Body of pancreas (tissue), 4 donors: ENCODE measurements around the gene CAPN5. TPM values are rescaled to one million over a fixed set of nuclear protein-coding genes. Genes with fewer than 3 reads are reported as not detected.

Experiments used
- ATAC-seq: fragments of 150-250 bp; one replicate; pipeline ENCODE4 v1.9.1; 2016
- DNase-seq, 4 donors: peaks; one replicate each; pipeline ENCODE4 v3.0.0-alpha.2; 2019
- H3K27ac ChIP-seq, 4 donors: fragments of 200-600 bp; sonication (generic); 1 replicate in 3 of 4; 2 replicates in 1 of 4; pipeline versions ENCODE4 v1.5.1 to v1.6.1; 2016 to 2019; ENCODE audit warnings: mild to moderate bottlenecking in 1 of 4, mixed read lengths in 1 of 4, moderate library complexity in 1 of 4
- H3K27me3 ChIP-seq, 2 donors: fragments of 200-600 bp; sonication (generic); one replicate each; pipeline ENCODE4 v1.6.0; 2016; ENCODE audit warnings: mild to moderate bottlenecking in 1 of 2
- H3K36me3 ChIP-seq, 2 donors: fragments of 200-600 bp; sonication (generic); replicated peaks in 1 of 2; 2 replicates each; pipeline ENCODE4 v1.5.1; 2016; ENCODE audit warnings: low read depth in 2 of 2; ENCODE audit not compliant: insufficient read depth in 1 of 2
- H3K4me1 ChIP-seq: fragments of 200-600 bp; sonication (generic); one replicate; pipeline ENCODE4 v1.6.0; 2016
- H3K4me3 ChIP-seq, 2 donors: fragments of 200-600 bp; sonication (generic); 1 replicate in 1 of 2; 2 replicates in 1 of 2; pipeline ENCODE4 v1.5.1; 2016 to 2019
- H3K9me3 ChIP-seq, 3 donors: fragments of 200-600 bp; sonication (generic); 1 replicate in 2 of 3; 2 replicates in 1 of 3; pipeline ENCODE4 v1.5.1; 2016
- CTCF ChIP-seq, 7 experiments: fragments of 450-650 bp in 4 of 7; fragments of 200-600 bp in 3 of 7; sonication (generic) in 3 of 7; IDR thresholded peaks; one replicate each; pipeline ENCODE4 v1.5.1; 2016 to 2019; ENCODE audit warnings: antibody characterized with exemption in 7 of 7
- POLR2A ChIP-seq, 3 donors: fragments of 450-650 bp; IDR thresholded peaks; one replicate each; pipeline ENCODE4 v1.6.1; 2016; ENCODE audit warnings: antibody characterized with exemption in 3 of 3, mild to moderate bottlenecking in 2 of 3
- whole genome bisulfite sequencing, 2 donors: methylation state at CpG; one replicate each; pipeline ENCODE4 v1.1.5; 2017; 5-methylcytosine and 5-hydroxymethylcytosine counted together
- intact Hi-C: fragments of 100-400 bp; cut with DNase I; formaldehyde crosslinking; loops from one replicate; pipeline ENCODE4 v1.15.1; 2023
- total RNA-seq, 2 donors: library from RNA; depleted of rRNA; stranded (reverse); fragments of >200 nt; gene quantifications; one replicate each; pipeline ENCODE4 v1.1.0, GENCODE V29; 2016

Gene CAPN5
- total RNA-seq, 2 donors from 2014 or later = 7.8 to 13.8 TPM

- ATAC-seq = peak; percentile 88
- Histone ChIP-seq H3K36me3 (no peaks in the 10 kb centered on the region), H3K9me3 (no peaks in the 10 kb centered on the region), H3K27me3 (no peaks in the 10 kb centered on the region), H3K27ac (peak overlapping the region; percentile 74 to 80 (median 77)), H3K4me1 (peaks cover 32% of the 10 kb centered on the region), H3K4me3 (no peak overlapping the region)
- intact Hi-C loops = no loop called here
- TF ChIP-seq CTCF (IDR thresholded peaks at IDR 0.05) (peak in 2 of 7 experiments; percentile 14 to 35), POLR2A (IDR thresholded peaks at IDR 0.05) (peak in 1 of 3 donors; percentile 37)
- WGBS, 2 donors = 48 to 61% methylated on average over 10 to 11 of the region's 11 CpGs
- peak; percentile 62 to 87 (median 70) for DNase-seq
Observed at GRCh38 chr11:77073328-77074001, 6.7 kb downstream of the CAPN5 start.

GRCh38 chr11:77074205-77074604 is 7.4 kb downstream of the CAPN5 start:
- Histone ChIP-seq H3K27ac (peak overlapping the region; percentile 74 to 80 (median 77)), H3K4me3 (no peak overlapping the region), H3K27me3 (no peaks in the 10 kb centered on the region), H3K36me3 (no peaks in the 10 kb centered on the region), H3K9me3 (no peaks in the 10 kb centered on the region), H3K4me1 (peaks cover 30% of the 10 kb centered on the region)
- DNase-seq = peak in 3 of 4 donors; percentile 40 to 55 (median 53)
- ATAC-seq = peak; percentile 28
- intact Hi-C loops = no loop called here
- no peak for TF ChIP-seq POLR2A (IDR thresholded peaks at IDR 0.05)
- 61 to 68% methylated on average over 5 of the region's 5 CpGs for WGBS, 2 donors

- intact Hi-C loops = no loop called here
- no peak overlapping the region for H3K4me3 ChIP-seq
- H3K27ac ChIP-seq = peak overlapping the region; percentile 33 to 80 (median 75)
- DNase-seq (no peak), ATAC-seq (no peak)
- no peaks in the 10 kb centered on the region for H3K36me3 ChIP-seq
- WGBS, 2 donors = 86 to 87% methylated on average over 13 to 15 of the region's 15 CpGs
- H3K4me1 ChIP-seq = peaks cover 30% of the 10 kb centered on the region
- TF ChIP-seq CTCF (IDR thresholded peaks at IDR 0.05) = no peak
- TF ChIP-seq POLR2A (IDR thresholded peaks at IDR 0.05) = no peak
- H3K27me3 ChIP-seq = no peaks in the 10 kb centered on the region
- H3K9me3 ChIP-seq = no peaks in the 10 kb centered on the region
Observed at GRCh38 chr11:77074626-77075221, 8.0 kb downstream of the CAPN5 start.

GRCh38 chr11:77075425-77075905 is 8.7 kb downstream of the CAPN5 start:
- H3K27ac ChIP-seq = peak overlapping the region in 1 of 4 donors; percentile 76
- H3K4me1 ChIP-seq = peaks cover 30% of the 10 kb centered on the region
- ATAC-seq = no peak
- no peak for TF ChIP-seq POLR2A (IDR thresholded peaks at IDR 0.05)
- no peak for TF ChIP-seq CTCF (IDR thresholded peaks at IDR 0.05)
- intact Hi-C loops = no loop called here
- H3K27me3 ChIP-seq = no peaks in the 10 kb centered on the region
- H3K4me3 ChIP-seq = no peak overlapping the region
- 81 to 88% methylated on average over 4 to 5 of the region's 5 CpGs for WGBS, 2 donors
- no peak for DNase-seq
- no peaks in the 10 kb centered on the region for H3K9me3 ChIP-seq
- H3K36me3 ChIP-seq = no peaks in the 10 kb centered on the region

GRCh38 chr11:77079666-77080065 is 12.9 kb downstream of the CAPN5 start:
- Histone ChIP-seq H3K9me3 (no peaks in the 10 kb centered on the region), H3K4me3 (no peak overlapping the region), H3K27ac (no peak overlapping the region), H3K4me1 (peaks cover 11% of the 10 kb centered on the region), H3K36me3 (no peaks in the 10 kb centered on the region), H3K27me3 (no peaks in the 10 kb centered on the region)
- ATAC-seq (no peak), DNase-seq (no peak)
- no peak for TF ChIP-seq CTCF (IDR thresholded peaks at IDR 0.05)
- no peak for TF ChIP-seq POLR2A (IDR thresholded peaks at IDR 0.05)
- 92 to 97% methylated on average over 2 of the region's 2 CpGs for WGBS, 2 donors
- intact Hi-C loops = no loop called here
